ENCODE measurements around the gene DMRT1.

Gene DMRT1

DNA sequence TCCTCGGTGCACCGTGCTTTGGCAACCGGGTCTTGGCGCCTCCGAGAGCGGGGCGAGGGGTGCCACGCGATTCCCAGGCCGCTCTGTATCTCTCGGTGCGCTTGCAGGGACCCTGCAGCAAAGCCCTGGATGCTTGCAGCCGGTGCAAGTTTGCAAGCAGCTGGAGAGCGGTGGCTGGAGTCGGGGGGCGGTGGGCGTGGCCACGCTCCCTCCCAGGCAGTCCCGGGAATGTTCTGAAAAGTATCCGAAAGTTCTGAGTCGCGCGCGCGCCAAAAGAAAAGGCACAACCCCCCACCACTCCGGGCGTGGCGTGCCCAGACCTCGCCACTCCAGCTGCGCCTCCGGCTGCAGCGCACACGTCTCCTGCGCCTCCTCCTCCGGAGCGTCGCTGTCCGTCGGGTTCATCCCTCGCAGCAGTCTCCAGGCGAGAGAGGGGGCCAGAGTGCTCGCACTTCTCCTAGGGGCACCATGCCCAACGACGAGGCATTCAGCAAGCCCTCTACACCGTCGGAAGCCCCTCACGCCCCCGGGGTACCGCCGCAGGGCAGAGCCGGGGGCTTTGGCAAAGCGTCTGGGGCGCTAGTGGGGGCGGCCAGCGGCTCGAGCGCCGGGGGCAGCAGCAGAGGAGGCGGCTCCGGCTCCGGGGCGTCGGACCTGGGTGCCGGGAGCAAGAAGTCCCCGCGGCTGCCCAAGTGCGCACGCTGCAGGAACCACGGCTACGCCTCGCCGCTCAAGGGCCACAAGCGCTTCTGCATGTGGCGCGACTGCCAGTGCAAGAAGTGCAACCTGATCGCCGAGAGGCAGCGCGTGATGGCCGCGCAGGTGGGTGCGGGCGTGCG, at the start of gene DMRT1:
DMRT1 (plus strand) TSS at position 327 of the 839 bp plus-strand sequence; CDS start at position 469, 142 bp downstream.
- DNase-seq, result no peak

DNA sequence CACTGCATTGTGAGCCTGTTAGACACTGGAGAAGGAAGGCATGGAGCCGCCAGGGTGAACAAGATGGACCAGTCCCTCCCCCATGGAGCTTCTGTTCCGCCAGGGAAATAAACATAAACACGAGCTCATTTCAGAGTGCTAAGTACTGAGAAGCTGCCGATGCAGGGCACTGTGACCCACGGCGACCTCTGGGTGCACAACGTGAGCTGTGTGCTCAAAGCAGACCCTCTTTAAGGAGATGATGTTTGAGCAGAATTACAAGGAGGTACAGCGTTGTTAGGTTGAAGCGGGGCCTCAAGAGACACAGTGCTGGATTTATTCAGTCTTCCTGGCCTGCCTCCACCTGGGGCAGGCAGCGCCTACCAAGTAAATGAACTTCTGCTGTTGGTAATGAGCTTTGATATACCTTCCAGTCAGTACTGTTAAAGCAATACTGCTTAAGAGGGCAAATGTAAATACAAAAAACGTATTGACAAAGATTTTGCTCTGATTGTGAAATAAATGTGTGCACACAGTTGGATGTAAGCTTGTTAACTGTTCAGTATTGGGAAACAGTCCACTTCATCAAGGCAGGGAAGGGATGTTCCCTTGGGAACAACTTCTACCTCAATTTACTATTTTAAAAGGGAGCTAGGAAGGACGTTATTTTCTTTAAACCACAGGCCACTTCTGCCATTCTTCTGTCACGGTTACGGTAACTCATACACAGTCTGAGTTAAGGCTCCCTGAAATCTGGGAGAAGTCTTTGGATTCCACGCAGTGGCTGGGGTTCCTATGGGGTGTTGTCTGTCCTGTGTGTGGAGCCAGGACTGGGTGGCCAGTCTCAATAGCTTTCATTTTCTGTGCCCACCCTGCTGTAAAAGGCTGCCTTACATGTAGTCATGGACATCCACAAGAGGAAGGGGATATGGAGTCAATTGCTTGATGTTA, 48.9 kb upstream of the DMRT1 start:
- no peak for DNase-seq

GRCh38 chr9:794386-794785, 47.1 kb upstream of the DMRT1 start:
- DNase-seq, result no peak

DNA sequence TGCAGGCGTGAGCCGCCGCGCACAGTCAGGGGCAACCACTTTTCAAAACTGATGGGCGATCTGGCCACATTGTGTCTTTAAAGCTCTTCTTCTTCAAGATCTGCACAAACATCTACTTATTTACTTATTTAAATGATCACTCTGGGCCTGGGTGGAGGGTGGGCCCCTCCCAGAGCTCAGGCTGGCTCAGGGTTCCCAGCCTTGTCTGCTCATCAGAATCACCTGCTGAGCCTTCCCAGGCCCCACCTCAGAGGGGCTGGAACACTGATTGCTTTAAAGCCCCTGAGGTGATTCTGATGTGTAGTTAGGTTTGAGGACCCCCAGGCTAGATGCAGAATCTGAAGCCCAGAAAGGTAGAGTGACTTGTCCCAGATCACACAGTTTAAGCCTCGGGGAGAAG, 45.6 kb upstream of the DMRT1 start:
- DNase-seq, result no peak

GRCh38 chr9:800591-801150, 40.8 kb upstream of the DMRT1 start:
- DNase-seq, result no peak

DNA sequence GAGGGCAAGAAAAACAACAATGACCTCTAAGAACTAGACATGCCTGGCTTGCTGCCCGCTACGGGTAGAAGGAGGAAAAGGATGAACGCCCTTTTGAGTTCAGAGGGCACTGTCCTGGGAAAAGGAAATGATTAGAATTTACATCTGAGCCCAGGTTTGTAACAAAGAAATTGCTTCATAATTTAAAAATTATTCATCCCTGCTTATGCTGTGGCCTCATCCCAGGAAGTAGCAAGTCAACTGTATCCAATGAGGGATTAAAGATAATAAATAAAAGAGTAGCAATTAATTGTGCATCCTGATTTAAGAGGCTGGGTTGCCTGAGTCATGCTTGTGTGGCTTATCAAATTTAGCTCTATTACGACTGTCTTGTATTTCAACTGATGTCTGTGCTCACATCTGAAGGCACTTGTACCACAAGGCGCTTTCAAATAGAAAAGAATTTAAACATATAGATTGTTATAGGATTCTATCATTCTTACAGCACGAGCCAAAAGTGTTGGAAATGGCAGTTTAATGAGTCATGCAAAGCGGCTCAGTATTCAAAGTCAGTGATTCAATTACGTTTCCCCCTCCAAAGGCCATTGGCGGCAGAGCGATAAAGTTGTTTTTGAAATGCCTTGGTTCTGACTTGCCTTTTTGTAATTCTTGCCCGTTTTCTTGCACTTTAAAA, 40.0 kb upstream of the DMRT1 start:
- DNase-seq, result no peak

DNA sequence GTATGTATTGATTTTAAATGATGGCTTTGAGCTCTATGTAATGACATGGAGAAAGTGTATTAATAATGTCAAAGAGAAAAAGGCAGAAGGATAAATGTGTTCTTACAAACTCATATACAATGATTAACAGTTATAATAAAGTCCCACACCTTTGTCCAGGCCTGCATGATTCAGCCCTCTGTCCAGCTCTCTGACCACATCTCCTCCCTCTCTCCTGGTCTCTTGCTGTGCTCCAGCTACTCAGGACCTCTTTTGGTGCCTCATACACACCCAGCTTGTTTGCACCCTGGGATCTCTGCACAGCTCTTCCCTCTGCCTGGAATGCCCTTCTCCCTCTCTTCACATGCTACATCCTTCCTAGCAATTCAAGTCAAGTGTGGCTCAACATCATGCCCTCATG, 37.5 kb upstream of the DMRT1 start:
- no peak for DNase-seq

DNA sequence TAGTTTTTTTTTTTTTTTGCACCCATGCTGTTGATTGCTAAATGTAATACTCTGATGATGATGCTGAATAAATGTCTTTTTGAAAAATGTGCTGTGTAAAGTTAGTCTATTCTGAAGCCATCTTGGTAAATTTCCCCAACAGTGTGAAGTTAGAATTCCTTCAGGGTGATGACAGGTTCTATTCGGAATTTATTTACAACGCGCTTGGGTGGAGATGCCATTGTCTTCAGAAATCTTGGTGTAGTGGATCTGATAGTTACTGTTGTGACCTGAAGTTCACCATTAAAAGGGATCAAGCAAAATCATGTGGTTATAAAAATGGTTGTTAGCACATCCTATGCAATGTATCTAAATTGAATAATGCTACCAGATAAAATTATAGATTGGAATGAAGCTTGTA, 36.3 kb upstream of the DMRT1 start:
- DNase-seq, result no peak

DNA sequence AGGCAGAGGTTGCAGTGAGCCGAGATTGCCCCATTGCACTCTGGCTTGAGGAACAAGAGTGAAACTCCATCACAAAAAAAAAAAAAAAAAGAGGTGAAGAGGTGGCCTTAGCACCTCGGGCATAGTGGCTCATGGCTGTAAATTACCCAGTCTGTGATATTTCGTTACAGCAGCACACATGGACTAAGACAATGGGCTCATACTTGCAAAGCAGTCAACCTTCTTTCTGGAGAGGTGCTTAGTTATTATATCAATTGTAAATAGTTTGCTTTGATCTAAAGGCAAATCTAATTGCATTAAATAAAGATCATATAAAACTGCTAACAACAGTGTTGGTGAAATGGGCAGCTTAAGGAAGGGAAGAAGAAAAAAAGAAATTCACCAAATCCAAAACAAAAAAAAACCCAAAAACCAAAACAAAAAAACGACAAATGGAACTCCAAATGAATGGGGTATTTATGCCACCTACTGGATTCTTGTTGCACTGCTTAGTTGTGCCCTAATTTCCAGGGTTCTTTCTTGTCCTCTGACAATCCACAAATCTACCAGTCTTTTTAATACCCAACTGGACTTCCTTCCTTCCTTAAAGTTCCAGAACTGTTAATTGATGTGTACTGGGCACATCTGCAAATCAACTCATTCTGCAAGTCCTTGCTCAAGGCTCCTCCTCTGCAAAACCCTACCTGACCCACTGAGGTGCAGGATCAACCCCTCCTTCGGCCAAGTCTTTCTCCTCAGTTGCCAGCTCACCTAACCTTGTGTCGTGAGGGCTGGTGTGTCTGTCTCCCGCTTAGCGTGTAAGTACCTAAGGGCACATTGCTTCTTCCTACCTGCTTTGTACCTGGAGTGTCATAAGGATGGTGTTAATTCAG, 35.0 kb upstream of the DMRT1 start:
- DNase-seq, result no peak

- no peak for DNase-seq
These were observed 30.4 kb upstream of the DMRT1 start for GRCh38 chr9:811106-811531.

- DNase-seq, result no peak
These were observed 22.5 kb upstream of the DMRT1 start for GRCh38 chr9:818958-819357.

GRCh38 chr9:826500-827280, 14.8 kb upstream of the DMRT1 start:
- DNase-seq, result no peak

GRCh38 chr9:840343-840742, 1.2 kb upstream of the DMRT1 start:
- no peak for DNase-seq

GRCh38 chr9:842635-843426, 1.3 kb downstream of the DMRT1 start:
- DNase-seq, result no peak

- no peak for DNase-seq
These were observed 1.9 kb downstream of the DMRT1 start for GRCh38 chr9:843427-843785.

DNA sequence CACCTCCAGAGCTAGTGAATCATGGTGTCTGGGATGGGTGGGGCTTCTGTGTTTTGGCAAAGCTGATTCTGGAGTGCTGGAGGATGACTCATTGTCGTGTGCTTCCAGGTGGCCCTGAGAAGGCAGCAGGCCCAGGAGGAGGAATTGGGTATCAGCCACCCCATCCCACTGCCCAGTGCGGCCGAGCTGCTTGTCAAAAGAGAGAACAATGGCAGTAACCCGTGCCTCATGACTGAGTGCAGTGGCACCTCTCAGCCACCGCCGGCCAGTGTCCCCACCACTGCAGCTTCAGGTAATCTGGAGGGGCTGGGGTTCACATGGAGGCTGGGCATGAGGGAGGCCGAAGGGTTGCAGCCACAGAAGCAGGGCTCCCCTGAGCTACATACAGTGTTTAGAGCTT, 5.4 kb downstream of the DMRT1 start:
- DNase-seq, result no peak

- no peak for DNase-seq
These were observed 6.0 kb downstream of the DMRT1 start for GRCh38 chr9:847505-847904.

- DNase-seq, result no peak
These were observed 7.9 kb downstream of the DMRT1 start for GRCh38 chr9:849431-849830.

- DNase-seq, result no peak
These were observed 11.0 kb downstream of the DMRT1 start for GRCh38 chr9:852539-852938.

DNA sequence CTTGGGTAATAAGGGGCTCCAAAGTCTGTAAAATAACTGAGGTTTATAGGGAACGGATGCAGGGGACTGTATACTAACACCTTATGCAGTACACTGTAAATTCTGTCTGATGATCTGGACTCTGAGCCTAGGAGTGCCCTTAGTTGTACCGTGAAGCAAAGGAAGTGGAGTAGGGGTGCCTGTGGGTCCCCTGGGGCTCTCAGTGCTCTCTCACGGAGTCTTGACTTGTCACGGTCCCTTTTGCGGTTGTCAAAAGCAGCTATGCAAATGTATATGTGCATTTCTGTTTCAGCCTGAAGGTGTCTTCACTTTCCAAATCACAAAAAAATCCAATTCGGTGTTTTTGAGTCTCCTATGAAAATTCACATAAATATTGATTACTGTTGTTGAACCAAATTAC, 17.8 kb downstream of the DMRT1 start:
- no peak for DNase-seq
